HepG2 (cell line): ENCODE measurements around the gene AUTS2. TPM values are rescaled to one million over a fixed set of nuclear protein-coding genes. Genes with fewer than 3 reads are reported as not detected.

ENCODE experiments used
- ATAC-seq: fragments of 200-7000 bp; cut with Tn5 transposase; 3 replicates; pipeline ENCODE4 v1.9.1; 2020; ENCODE audit warnings: mild to moderate bottlenecking, moderate library complexity
- BruUV-seq: library from RNA; stranded (reverse); fragments of 400-500 nt; replicated peaks from 2 replicates; lab custom pipeline; 2021; lab: Mats Ljungman, UMichigan
- CTCF ChIA-PET: fragments of 300-600 bp; formaldehyde crosslinking; extraction: SDS; loops from one replicate; lab custom pipeline; 2021; ENCODE audit warnings: low total read pairs, inconsistent platforms, low intra/inter-chr PET ratio; lab: Yijun Ruan, JAX
- POLR2A ChIA-PET: fragments of 350-600 bp; sonication (Branson Sonifier 250); formaldehyde crosslinking; loops from one replicate; lab custom pipeline; 2020; ENCODE audit warnings: antibody characterized with exemption, inconsistent platforms; lab: Yijun Ruan, JAX
- DNase-seq: peaks from one replicate; pipeline ENCODE4 v3.0.0-alpha.2; 2015; ENCODE audit warnings: low spot score
- FAIRE-seq: peaks from 3 replicates; lab custom pipeline; 2011; peaks lifted over from hg19 to GRCh38; lab: Jason Lieb, UNC
- H2AFZ ChIP-seq: one replicate; pipeline ENCODE4 v1.6.1; 2011; ENCODE audit warnings: low read length, inconsistent platforms
- H3K27ac ChIP-seq: fragments of 300-600 bp; 3 replicates; pipeline ENCODE4 v1.8.0; 2011; ENCODE audit warnings: mixed run types, mild to moderate bottlenecking, mixed read lengths, low read length, inconsistent platforms; ENCODE audit not compliant: insufficient read depth; ENCODE audit errors: extremely low read length
- H3K27me3 ChIP-seq, 2 experiments: fragments of 200-600 bp in 1 of 2; 2 replicates in 1 of 2; 3 replicates in 1 of 2; pipeline versions ENCODE4 v1.6.0 to v1.8.0; 2011; ENCODE audit warnings: low read length in 2 of 2, mild to moderate bottlenecking in 2 of 2, moderate library complexity in 2 of 2, inconsistent platforms in 1 of 2; ENCODE audit not compliant: insufficient read depth in 2 of 2, control insufficient read depth in 1 of 2
- H3K36me3 ChIP-seq, 2 experiments: fragments of 200-600 bp in 1 of 2; replicated peaks in 1 of 2; 2 replicates in 1 of 2; 3 replicates in 1 of 2; pipeline versions ENCODE4 v1.5.1 to v1.8.0; 2011; ENCODE audit warnings: low read length in 2 of 2, inconsistent platforms in 1 of 2; ENCODE audit not compliant: insufficient read depth in 2 of 2, control insufficient read depth in 1 of 2
- H3K4me1 ChIP-seq: 2 replicates; pipeline ENCODE4 v1.5.1; 2012; ENCODE audit warnings: low read length, inconsistent platforms; ENCODE audit not compliant: insufficient read depth
- H3K4me2 ChIP-seq: 2 replicates; pipeline ENCODE4 v1.6.0; 2011; ENCODE audit warnings: low read depth, low read length, inconsistent platforms
- H3K4me3 ChIP-seq, 3 experiments: fragments of 200-600 bp in 1 of 3; sonication (generic), shearing (Covaris generic) in 1 of 3; replicated peaks in 1 of 3; 2 replicates each; pipeline ENCODE4 v1.5.1; 2011 to 2016; ENCODE audit warnings: low read length in 3 of 3, inconsistent platforms in 2 of 3, low read depth in 2 of 3, mild to moderate bottlenecking in 2 of 3, control low read depth in 1 of 3, mixed read lengths in 1 of 3; ENCODE audit not compliant: insufficient read depth in 1 of 3
- H3K79me2 ChIP-seq: one replicate; pipeline ENCODE4 v1.6.1; 2011; ENCODE audit warnings: low read length, inconsistent platforms; ENCODE audit not compliant: insufficient read depth
- H3K9ac ChIP-seq: 2 replicates; pipeline ENCODE4 v1.6.0; 2011; ENCODE audit warnings: mild to moderate bottlenecking, low read depth, low read length, inconsistent platforms; ENCODE audit not compliant: insufficient read depth
- H3K9me3 ChIP-seq: 2 replicates; pipeline ENCODE4 v1.5.1; 2012; ENCODE audit warnings: mild to moderate bottlenecking, low read length
- H4K20me1 ChIP-seq: 2 replicates; pipeline ENCODE4 v1.6.0; 2011; ENCODE audit warnings: inconsistent platforms, mild to moderate bottlenecking, low read length, moderate library complexity; ENCODE audit not compliant: insufficient read depth
- ISL2 ChIP-seq: sonication (generic); formaldehyde crosslinking; IDR thresholded peaks from 2 replicates; pipeline ENCODE4 v1.5.0; 2020; ENCODE audit warnings: missing genetic modification reagents
- ZNF232 ChIP-seq: sonication (generic); formaldehyde crosslinking; IDR thresholded peaks from 2 replicates; pipeline ENCODE4 v1.4.0; 2020; ENCODE audit warnings: missing genetic modification reagents, borderline replicate concordance
- ZNF329 ChIP-seq: sonication (generic); formaldehyde crosslinking; IDR thresholded peaks from 2 replicates; pipeline ENCODE4 v1.9.0; 2021; ENCODE audit warnings: low read depth, mild to moderate bottlenecking, missing genetic modification reagents
- ZNF557 ChIP-seq: sonication (generic); formaldehyde crosslinking; IDR thresholded peaks from 2 replicates; pipeline ENCODE4 v1.4.0; 2020; ENCODE audit warnings: missing genetic modification reagents
- ZNF713 ChIP-seq: sonication (generic); formaldehyde crosslinking; IDR thresholded peaks from 2 replicates; pipeline ENCODE4 v1.4.0; 2020; ENCODE audit warnings: mild to moderate bottlenecking, missing genetic modification reagents
- WGBS: methylation state at CpG from one replicate; pipeline ENCODE4 v1.1.6; 2017; ENCODE audit warnings: low lambda C conversion rate; 5-methylcytosine and 5-hydroxymethylcytosine counted together
- in situ Hi-C: cut with HindIII; loops from 2 replicates; pipeline ENCODE4 v1.10.0; 2017; ENCODE audit warnings: low pct_unique_long_range_greater_than_20kb; ENCODE audit not compliant: extremely low pct_ligation_motif_present
- intact Hi-C: fragments of 100-400 bp; cut with micrococcal nuclease; formaldehyde crosslinking; loops from one replicate; pipeline ENCODE4 v1.10.0; 2022; ENCODE audit not compliant: unreplicated experiment
- polyA plus RNA-seq, 8 experiments: library from polyadenylated mRNA; depleted of rRNA in 3 of 8; stranded (reverse) in 7 of 8; unstranded in 1 of 8; fragments of >200 nt; fragmentation: Illumina TruSeq in 4 of 8; extraction: Trizol in 4 of 8; gene quantifications; 2 replicates each; pipeline versions ENCODE4 v1.2.1 to v1.2.3, GENCODE V29; 2011 to 2016; ENCODE audit warnings: low read depth in 4 of 8, missing spikeins in 1 of 8, mixed read lengths in 1 of 8; ENCODE audit not compliant: insufficient read depth in 1 of 8
- total RNA-seq, 5 experiments: library from RNA; depleted of rRNA; stranded (reverse); fragments of >200 nt; fragmentation: Illumina TruSeq; extraction: Trizol; gene quantifications; 2 replicates each; pipeline ENCODE4 v1.2.3, GENCODE V29; 2016; ENCODE audit warnings: low read depth in 1 of 5
- TF ChIP-seq, protein P1 (sequence below): sonication (generic); formaldehyde crosslinking; IDR thresholded peaks from 2 replicates; pipeline ENCODE4 v1.4.0; 2020; ENCODE audit warnings: missing genetic modification reagents

AUTS2 gene
- total and polyA plus RNA-seq, 2 of the 13 experiments (the other 11 are each of a cell fraction or from before 2014, with no cell fraction given) = 0.38 TPM; not detected in 1

GRCh38 chr7:70624500-70625103 is 1026.3 kb downstream of the AUTS2 start (continued):
- TF ChIP-seq ZNF557 (CRISPR knock-in tag) (no peak), ZNF329 (CRISPR knock-in tag) (no peak), ZNF232 (CRISPR knock-in tag) (no peak)
- TF ChIP-seq, protein P1, sequence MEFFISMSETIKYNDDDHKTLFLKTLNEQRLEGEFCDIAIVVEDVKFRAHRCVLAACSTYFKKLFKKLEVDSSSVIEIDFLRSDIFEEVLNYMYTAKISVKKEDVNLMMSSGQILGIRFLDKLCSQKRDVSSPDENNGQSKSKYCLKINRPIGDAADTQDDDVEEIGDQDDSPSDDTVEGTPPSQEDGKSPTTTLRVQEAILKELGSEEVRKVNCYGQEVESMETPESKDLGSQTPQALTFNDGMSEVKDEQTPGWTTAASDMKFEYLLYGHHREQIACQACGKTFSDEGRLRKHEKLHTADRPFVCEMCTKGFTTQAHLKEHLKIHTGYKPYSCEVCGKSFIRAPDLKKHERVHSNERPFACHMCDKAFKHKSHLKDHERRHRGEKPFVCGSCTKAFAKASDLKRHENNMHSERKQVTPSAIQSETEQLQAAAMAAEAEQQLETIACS (CRISPR knock-in tag) = no peak

DNA sequence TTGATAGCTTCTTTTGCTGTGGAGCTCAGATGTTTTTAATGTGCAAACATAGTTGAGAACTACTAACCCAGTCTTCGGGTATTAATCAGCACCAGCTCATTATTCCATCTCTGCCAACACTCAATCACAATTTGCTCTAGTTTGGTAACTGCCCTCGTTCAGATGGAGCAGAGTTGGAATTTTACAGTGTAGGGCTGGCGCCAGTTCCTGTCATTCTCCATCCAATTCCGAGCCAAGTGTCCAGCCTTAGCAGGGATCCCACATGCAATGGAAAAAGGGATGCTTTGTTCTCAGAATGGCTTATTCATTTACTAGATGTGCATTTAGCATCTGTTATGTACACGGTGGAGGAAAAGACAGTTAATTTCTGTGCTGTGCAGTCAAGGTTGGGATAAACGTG is 1029.2 kb downstream of the AUTS2 start:
- Histone ChIP-seq H3K27ac (no peak overlapping the region), H3K79me2 (no peaks in the 10 kb centered on the region), H3K4me2 (no peak overlapping the region), H3K4me3 (no peak overlapping the region), H3K36me3 (no peaks in the 10 kb centered on the region), H4K20me1 (no peaks in the 10 kb centered on the region), H3K9ac (no peak overlapping the region), H2AFZ (no peak overlapping the region), H3K4me1 (no peaks in the 10 kb centered on the region), H3K27me3 (no peaks in the 10 kb centered on the region), H3K9me3 (no peaks in the 10 kb centered on the region)
- FAIRE-seq (no peak), ATAC-seq (no peak), DNase-seq (no peak)
- intact Hi-C loops (no loop called here), in situ Hi-C loops (no loop called here)
- ChIA-PET CTCF (no interaction called here), POLR2A (no interaction called here)
- no peak for TF ChIP-seq ISL2 (CRISPR knock-in tag)
- no peak for TF ChIP-seq ZNF713 (CRISPR knock-in tag)
- BruUV-seq = no TSS peak
- WGBS = 10% methylated on average over 6 of the region's 6 CpGs
